Naive thymus-derived CD8-positive, alpha-beta T cell (primary cell): ENCODE results near the gene LTBP1. TPM values are rescaled to one million over a fixed set of nuclear protein-coding genes. Genes with fewer than 3 reads are reported as not detected.

Experiments
- ATAC-seq, 2 donors: fragments of 150-1000 bp; cut with Tn5 transposase in 1 of 2; sonication (Bioruptor Pico), chemical (Tn5 transposase) in 1 of 2; 1 replicate in 1 of 2; 2 replicates in 1 of 2; pipeline ENCODE4 v1.10.0; 2021; ENCODE audit warnings: mild to moderate bottlenecking in 2 of 2, moderate library complexity in 2 of 2
- POLR2A ChIA-PET: fragments of 350-600 bp; sonication (Branson Sonifier 250); formaldehyde crosslinking; loops from one replicate; lab custom pipeline; 2021; ENCODE audit warnings: antibody characterized with exemption; lab: Charles Lee
- DNase-seq, 10 donors: peaks; one replicate each; pipeline versions ENCODE4 v3.0.0 to v3.0.0-alpha.2; 2020 to 2022
- H3K27ac Mint-ChIP-seq, 10 donors: one replicate each; pipeline ENCODE4 v1.8.0; 2020 to 2022; ENCODE audit warnings: mild to moderate bottlenecking in 10 of 10, mixed read lengths in 10 of 10, moderate library complexity in 4 of 10, inconsistent platforms in 1 of 10
- H3K27me3 Mint-ChIP-seq, 5 donors: one replicate each; pipeline ENCODE4 v1.8.0; 2021 to 2022; ENCODE audit warnings: mixed read lengths in 5 of 5
- H3K36me3 Mint-ChIP-seq, 3 donors: one replicate each; pipeline ENCODE4 v1.8.0; 2020 to 2022; ENCODE audit warnings: mixed read lengths in 3 of 3, mild to moderate bottlenecking in 2 of 3, inconsistent platforms in 1 of 3
- H3K4me1 Mint-ChIP-seq, 4 donors: one replicate each; pipeline ENCODE4 v1.8.0; 2021 to 2022; ENCODE audit warnings: mixed read lengths in 4 of 4
- H3K4me3 Mint-ChIP-seq, 10 donors: one replicate each; pipeline ENCODE4 v1.8.0; 2020 to 2022; ENCODE audit warnings: mild to moderate bottlenecking in 10 of 10, mixed read lengths in 10 of 10, moderate library complexity in 6 of 10, inconsistent platforms in 1 of 10
- H3K9me3 Mint-ChIP-seq, 9 donors: one replicate each; pipeline ENCODE4 v1.8.0; 2020 to 2022; ENCODE audit warnings: mixed read lengths in 9 of 9, mild to moderate bottlenecking in 3 of 9, inconsistent platforms in 1 of 9, moderate library complexity in 1 of 9
- polyA plus RNA-seq, 3 donors: library from polyadenylated mRNA; unstranded; fragments of 300-500 nt; fragmentation: Illumina TruSeq; gene quantifications; one replicate each; pipeline ENCODE4 v1.2.3, GENCODE V29; 2021
- total RNA-seq, 8 experiments: library from RNA in 2 of 8; stranded (reverse) in 2 of 8; gene quantifications; one replicate each; pipeline ENCODE4 v1.2.3 and lab custom pipeline; 2021 to 2026

LTBP1 gene
- total and polyA plus RNA-seq, 5 experiments from 2014 or later = 0.02 TPM; not detected in 4

DNA sequence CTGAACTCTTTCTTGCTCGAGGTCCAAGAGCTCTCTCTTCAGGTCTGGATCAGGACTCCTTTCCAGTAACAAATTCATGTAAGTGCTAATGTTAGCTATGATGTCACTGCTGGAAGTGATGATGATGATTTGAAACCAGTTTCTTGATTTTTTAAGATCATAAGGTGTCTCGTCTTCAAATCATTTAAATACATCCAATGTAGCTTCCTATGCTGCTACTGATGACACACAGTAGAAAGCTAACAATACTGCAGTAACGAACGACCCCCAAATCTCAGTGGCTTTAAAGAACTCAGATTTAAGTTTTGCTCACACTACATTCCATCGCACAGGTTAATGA lies 13.0 kb upstream of the LTBP1 start:
- Mint-ChIP-seq H3K4me3 (no peak overlapping the region), H3K27ac (no peak overlapping the region), H3K9me3 (no peaks in the 10 kb centered on the region), H3K4me1 (no peaks in the 10 kb centered on the region), H3K36me3 (no peaks in the 10 kb centered on the region), H3K27me3 (peaks cover 4 to 37% (median 7%) of the 10 kb centered on the region in 5 donors)
- POLR2A ChIA-PET = no interaction called here
- DNase-seq = no peak
- ATAC-seq = no peak

- no peaks in the 10 kb centered on the region for H3K9me3 Mint-ChIP-seq
- no peak overlapping the region for H3K27ac Mint-ChIP-seq
- ATAC-seq (no peak), DNase-seq (no peak)
- no peaks in the 10 kb centered on the region for H3K4me1 Mint-ChIP-seq
- peaks cover 6 to 47% (median 12%) of the 10 kb centered on the region in 5 donors for H3K27me3 Mint-ChIP-seq
- POLR2A ChIA-PET = no interaction called here
- H3K36me3 Mint-ChIP-seq = no peaks in the 10 kb centered on the region
- no peak overlapping the region for H3K4me3 Mint-ChIP-seq
Measured at GRCh38 chr2:32937602-32938448, 8.9 kb upstream of the LTBP1 start.

GRCh38 chr2:32938934-32939333 lies 7.8 kb upstream of the LTBP1 start:
- peaks cover 5 to 37% (median 14%) of the 10 kb centered on the region in 5 donors for H3K27me3 Mint-ChIP-seq

GRCh38 chr2:32940316-32940997 lies 6.3 kb upstream of the LTBP1 start:
- H3K4me1 Mint-ChIP-seq = no peaks in the 10 kb centered on the region
- DNase-seq = no peak
- H3K4me3 Mint-ChIP-seq = no peak overlapping the region
- no peak overlapping the region for H3K27ac Mint-ChIP-seq
- ATAC-seq = no peak
- peaks cover 9 to 34% (median 15%) of the 10 kb centered on the region in 5 donors for H3K27me3 Mint-ChIP-seq
- no peaks in the 10 kb centered on the region for H3K36me3 Mint-ChIP-seq
- H3K9me3 Mint-ChIP-seq = no peaks in the 10 kb centered on the region
- POLR2A ChIA-PET = no interaction called here

More at GRCh38 chr2:32938934-32939333, 7.8 kb upstream of the LTBP1 start:
- Mint-ChIP-seq H3K36me3 (no peaks in the 10 kb centered on the region), H3K4me3 (no peak overlapping the region), H3K4me1 (no peaks in the 10 kb centered on the region), H3K27ac (no peak overlapping the region), H3K9me3 (no peaks in the 10 kb centered on the region)
- POLR2A ChIA-PET = no interaction called here
- DNase-seq = no peak
- no peak for ATAC-seq

- no peak overlapping the region for H3K4me3 Mint-ChIP-seq
- H3K9me3 Mint-ChIP-seq = no peaks in the 10 kb centered on the region
- no peak for DNase-seq
- no peaks in the 10 kb centered on the region for H3K36me3 Mint-ChIP-seq
- peak overlapping the region in 1 of 10 donors; percentile 12 for H3K27ac Mint-ChIP-seq
- peaks cover 0 to 5% (median 0%) of the 10 kb centered on the region in 4 donors for H3K4me1 Mint-ChIP-seq
- H3K27me3 Mint-ChIP-seq = peaks cover 8 to 34% (median 20%) of the 10 kb centered on the region in 5 donors
- ATAC-seq = no peak
- POLR2A ChIA-PET = no interaction called here
Measured at GRCh38 chr2:32941944-32942690, 4.6 kb upstream of the LTBP1 start.

DNA sequence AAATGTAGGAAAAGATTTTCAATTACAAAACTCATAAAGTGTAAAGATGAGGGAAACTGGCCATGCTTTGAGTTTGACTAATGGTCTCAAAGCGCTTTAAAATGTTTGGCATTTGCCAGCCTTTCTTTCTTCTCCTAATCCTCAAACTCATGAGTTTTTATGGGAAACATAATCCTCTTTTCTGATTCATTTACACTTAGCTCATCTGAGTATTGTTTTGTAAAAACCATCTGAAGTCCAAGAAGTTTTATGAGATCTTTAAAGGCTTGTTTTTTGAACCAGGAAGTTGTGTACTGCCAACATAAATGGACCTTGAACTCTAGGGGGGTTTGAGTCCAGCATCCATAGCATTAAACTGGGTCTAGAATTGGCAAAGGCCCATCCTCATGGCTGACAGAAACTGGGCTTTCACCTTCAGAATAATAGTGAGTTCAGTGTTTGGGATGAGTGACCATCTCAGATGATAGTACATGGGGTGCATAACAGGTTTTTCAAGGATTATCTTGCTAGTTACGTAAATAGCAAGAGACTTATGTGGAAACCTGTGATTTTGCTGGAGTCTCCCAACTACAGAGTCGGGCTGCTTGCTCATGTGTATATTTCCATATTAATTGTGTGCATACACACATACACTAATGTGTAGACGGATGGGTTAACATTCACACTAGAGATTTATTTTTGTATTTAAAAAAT lies 3.8 kb upstream of the LTBP1 start:
- no peak for DNase-seq
- no peaks in the 10 kb centered on the region for H3K36me3 Mint-ChIP-seq
- H3K27me3 Mint-ChIP-seq = peaks cover 8 to 31% (median 19%) of the 10 kb centered on the region in 5 donors

DNA sequence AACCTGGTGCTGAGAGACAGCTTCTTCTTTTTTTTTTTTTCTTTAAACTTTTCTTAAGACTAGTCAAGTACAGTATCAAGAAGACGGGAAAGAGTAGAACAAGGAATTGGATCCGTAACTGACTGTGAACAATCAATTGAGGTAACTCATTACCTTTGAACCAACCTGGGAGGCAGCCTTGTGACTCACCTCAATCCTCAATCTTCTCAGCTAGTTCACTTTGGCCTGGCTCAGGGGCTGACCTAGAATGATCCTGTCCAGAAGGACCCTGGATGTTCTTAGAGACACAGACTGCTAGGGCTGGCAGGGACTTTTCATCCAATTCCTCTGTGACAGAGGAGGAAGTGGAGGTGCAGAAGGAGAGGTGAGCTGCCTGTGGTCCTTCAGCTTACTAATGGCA lies 1.5 kb upstream of the LTBP1 start:
- no peak for ATAC-seq
- H3K4me3 Mint-ChIP-seq = peak overlapping the region in 5 of 10 donors; percentile 2 to 67 (median 36)
- peaks cover 0 to 2% (median 0%) of the 10 kb centered on the region in 3 donors for H3K36me3 Mint-ChIP-seq
- no peak for DNase-seq
- peaks cover 0 to 12% (median 3%) of the 10 kb centered on the region in 4 donors for H3K4me1 Mint-ChIP-seq
- POLR2A ChIA-PET = no interaction called here
- peaks cover 8 to 38% (median 33%) of the 10 kb centered on the region in 5 donors for H3K27me3 Mint-ChIP-seq
- H3K9me3 Mint-ChIP-seq = peaks cover 0 to 2% (median 0%) of the 10 kb centered on the region in 9 donors
- no peak overlapping the region for H3K27ac Mint-ChIP-seq

More for the DNA sequence above, 3.8 kb upstream of the LTBP1 start:
- peaks cover 0 to 7% (median 0%) of the 10 kb centered on the region in 4 donors for H3K4me1 Mint-ChIP-seq
- H3K4me3 Mint-ChIP-seq = peak overlapping the region in 1 of 10 donors; percentile 28
- no peaks in the 10 kb centered on the region for H3K9me3 Mint-ChIP-seq
- POLR2A ChIA-PET = no interaction called here
- ATAC-seq = no peak
- H3K27ac Mint-ChIP-seq = peak overlapping the region in 1 of 10 donors; percentile 12

GRCh38 chr2:32947076-32947483 lies 327 bp downstream of the LTBP1 start:
- H3K4me1 Mint-ChIP-seq = peaks cover 0 to 12% (median 5%) of the 10 kb centered on the region in 4 donors
- peak overlapping the region in 1 of 10 donors; percentile 67 for H3K4me3 Mint-ChIP-seq
- H3K27me3 Mint-ChIP-seq = peaks cover 8 to 38% (median 33%) of the 10 kb centered on the region in 5 donors
- POLR2A ChIA-PET = no interaction called here
- H3K27ac Mint-ChIP-seq = no peak overlapping the region
- peaks cover 0 to 2% (median 0%) of the 10 kb centered on the region in 3 donors for H3K36me3 Mint-ChIP-seq
- no peak for ATAC-seq
- DNase-seq = no peak
- H3K9me3 Mint-ChIP-seq = peaks cover 0 to 2% (median 0%) of the 10 kb centered on the region in 9 donors

DNA sequence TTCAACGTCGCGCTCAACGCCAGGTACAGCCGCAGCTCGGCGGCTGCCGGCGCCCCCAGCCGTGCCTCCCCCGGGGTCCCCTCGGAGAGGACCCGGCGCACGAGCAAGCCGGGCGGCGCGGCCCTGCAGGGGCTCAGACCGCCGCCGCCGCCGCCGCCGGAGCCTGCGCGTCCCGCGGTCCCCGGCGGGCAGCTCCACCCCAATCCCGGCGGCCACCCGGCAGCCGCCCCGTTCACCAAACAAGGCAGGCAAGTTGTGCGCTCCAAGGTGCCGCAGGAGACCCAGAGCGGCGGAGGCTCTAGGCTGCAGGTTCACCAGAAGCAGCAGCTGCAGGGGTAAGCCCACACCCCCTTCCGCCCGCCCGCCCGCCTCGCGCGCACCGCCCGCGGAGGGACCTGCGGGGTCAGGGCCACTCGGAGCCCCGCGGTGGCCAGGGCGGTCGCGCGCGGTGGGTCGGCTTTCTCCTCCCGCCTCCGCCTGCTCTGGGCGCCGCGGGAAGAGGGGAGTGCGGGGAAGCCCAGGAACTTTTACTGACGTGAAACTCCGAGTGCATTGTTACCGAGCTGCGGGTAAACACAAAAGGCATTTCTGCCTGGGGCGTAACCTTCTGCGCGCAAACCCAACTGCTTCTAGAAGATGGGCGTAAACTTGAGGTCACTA lies 861 bp downstream of the LTBP1 start:
- H3K27ac Mint-ChIP-seq = no peak overlapping the region
- POLR2A ChIA-PET = no interaction called here
- peaks cover 8 to 36% (median 33%) of the 10 kb centered on the region in 5 donors for H3K27me3 Mint-ChIP-seq
- H3K9me3 Mint-ChIP-seq = peaks cover 0 to 2% (median 0%) of the 10 kb centered on the region in 9 donors
- peaks cover 0 to 2% (median 0%) of the 10 kb centered on the region in 3 donors for H3K36me3 Mint-ChIP-seq
- peaks cover 0 to 12% (median 5%) of the 10 kb centered on the region in 4 donors for H3K4me1 Mint-ChIP-seq
- ATAC-seq (peak; percentile 26 to 30), DNase-seq (peak in 1 of 10 donors; percentile 6)
- H3K4me3 Mint-ChIP-seq = peak overlapping the region; percentile 41 to 84 (median 67)

DNA sequence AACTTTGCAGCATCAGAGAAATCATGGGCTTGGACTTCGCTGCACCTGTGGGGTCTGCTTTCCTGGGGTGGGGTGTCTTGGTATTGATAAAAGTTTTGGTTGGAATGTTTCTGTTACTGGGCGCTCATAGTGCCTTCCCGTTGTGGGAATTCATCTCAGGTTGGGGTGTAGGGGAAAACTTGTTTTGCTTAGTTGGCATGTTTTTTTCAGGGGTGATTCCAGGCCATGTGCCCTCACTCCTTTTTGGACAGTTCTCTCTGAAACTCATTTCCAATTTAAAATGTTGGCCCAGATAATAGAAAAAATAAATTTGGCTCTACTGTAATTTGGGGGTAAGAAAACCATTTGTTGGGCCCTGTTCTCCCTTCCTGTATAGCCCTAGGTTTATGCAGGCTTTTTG lies 1.5 kb downstream of the LTBP1 start:
- ATAC-seq (no peak), DNase-seq (no peak)
- H3K4me1 Mint-ChIP-seq = peaks cover 0 to 12% (median 5%) of the 10 kb centered on the region in 4 donors
- H3K9me3 Mint-ChIP-seq = peaks cover 0 to 2% (median 0%) of the 10 kb centered on the region in 9 donors
- H3K36me3 Mint-ChIP-seq = peaks cover 0 to 2% (median 0%) of the 10 kb centered on the region in 3 donors
- peak overlapping the region; percentile 55 to 84 (median 68) for H3K4me3 Mint-ChIP-seq
- peak overlapping the region in 1 of 10 donors; percentile 4 for H3K27ac Mint-ChIP-seq
- H3K27me3 Mint-ChIP-seq = peaks cover 8 to 37% (median 35%) of the 10 kb centered on the region in 5 donors
- POLR2A ChIA-PET = no interaction called here

GRCh38 chr2:32949260-32949659 lies 2.5 kb downstream of the LTBP1 start:
- POLR2A ChIA-PET = no interaction called here
- peak overlapping the region in 3 of 10 donors; percentile 48 to 84 (median 67) for H3K4me3 Mint-ChIP-seq

More at GRCh38 chr2:32949260-32949659, 2.5 kb downstream of the LTBP1 start:
- Mint-ChIP-seq H3K9me3 (peaks cover 0 to 2% (median 0%) of the 10 kb centered on the region in 9 donors), H3K4me1 (peaks cover 0 to 12% (median 5%) of the 10 kb centered on the region in 4 donors), H3K27ac (no peak overlapping the region), H3K36me3 (peaks cover 0 to 2% (median 0%) of the 10 kb centered on the region in 3 donors), H3K27me3 (peaks cover 8 to 39% (median 37%) of the 10 kb centered on the region in 5 donors)
- DNase-seq = no peak
- no peak for ATAC-seq
